Measurements from ENCODE around the gene SEMA6C. TPM values are rescaled to one million over a fixed set of nuclear protein-coding genes. Genes with fewer than 3 reads are reported as not detected.

The SEMA6C gene
- total and polyA plus RNA-seq, 4 donors, result 1.4 to 1.5 (median 1.4) TPM

- Histone ChIP-seq H3K4me3 (ENCODE audit: low read depth in 1 of 3, low read length in 3 of 3) (no peak overlapping the region), H3K27me3 (ENCODE audit: control insufficient read depth in 4 of 4, insufficient read depth in 4 of 4, low read length in 3 of 4) (no peaks in the 10 kb centered on the region), H3K36me3 (ENCODE audit: control insufficient read depth in 4 of 4, insufficient read depth in 3 of 4, low read depth in 1 of 4, low read length in 3 of 4) (no peaks in the 10 kb centered on the region), H3K9ac (ENCODE audit: low read depth in 1 of 2, low read length in 2 of 2) (no peak overlapping the region), H3K9me3 (ENCODE audit: control insufficient read depth in 4 of 4, low read length in 3 of 4) (no peaks in the 10 kb centered on the region), H3K4me1 (ENCODE audit: control insufficient read depth in 4 of 4, insufficient read depth in 4 of 4, low read length in 3 of 4) (peaks cover 2 to 22% (median 14%) of the 10 kb centered on the region in 4 donors), H3K27ac (ENCODE audit: low read depth in 1 of 2, low read length in 2 of 2) (no peak overlapping the region)
- 77% methylated on average over 6 of the region's 6 CpGs for WGBS
- no peak for TF ChIP-seq YY1 (IDR thresholded peaks at IDR 0.05)
- no peak for TF ChIP-seq RXRA (IDR thresholded peaks at IDR 0.05)
- TF ChIP-seq ZBTB33 (IDR thresholded peaks at IDR 0.05), result no peak
- TF ChIP-seq HNF4G (IDR thresholded peaks at IDR 0.05), result no peak
- no peak for TF ChIP-seq FOXA1 (IDR thresholded peaks at IDR 0.05)
- no peak for TF ChIP-seq SP1 (IDR thresholded peaks at IDR 0.05)
- no peak for TF ChIP-seq MAX (IDR thresholded peaks at IDR 0.05)
- TF ChIP-seq NR2F2 (IDR thresholded peaks at IDR 0.05), result no peak
- TF ChIP-seq TAF1 (conservative IDR thresholded peaks at IDR 0.05), result no peak
- no peak for TF ChIP-seq EGR1 (IDR thresholded peaks at IDR 0.05; ENCODE audit: low read depth in 2 of 2)
- no peak for TF ChIP-seq REST (IDR thresholded peaks at IDR 0.05)
- no peak for TF ChIP-seq JUND (IDR thresholded peaks at IDR 0.05)
- TF ChIP-seq GABPA (IDR thresholded peaks at IDR 0.05 in 1 of 2, conservative IDR thresholded peaks at IDR 0.05 in 1 of 2), result no peak
- TF ChIP-seq ATF3 (IDR thresholded peaks at IDR 0.05), result no peak
- TF ChIP-seq CTCF (IDR thresholded peaks at IDR 0.05; ENCODE audit: low read depth, low read length, missing input control), result no peak
- TF ChIP-seq FOXA2 (IDR thresholded peaks at IDR 0.05), result no peak
- no peak for TF ChIP-seq HNF4A (conservative IDR thresholded peaks at IDR 0.05)
- no peak for TF ChIP-seq RAD21 (IDR thresholded peaks at IDR 0.05)
- no peak for DNase-seq (ENCODE audit: low spot score)
Observed at GRCh38 chr1:151193304-151193703, 46.9 kb upstream of the SEMA6C start.

Measured in liver (tissue), 9 donors.